ENCODE results near the gene TMEM156. TPM values are rescaled to one million over a fixed set of nuclear protein-coding genes. Genes with fewer than 3 reads are reported as not detected.

TMEM156 gene
- total and polyA plus RNA-seq, 10 of the 15 experiments (the other 5 are each of a cell fraction or from before 2014, with no cell fraction given), result 20.8 to 48.3 (median 32.7) TPM

DNA sequence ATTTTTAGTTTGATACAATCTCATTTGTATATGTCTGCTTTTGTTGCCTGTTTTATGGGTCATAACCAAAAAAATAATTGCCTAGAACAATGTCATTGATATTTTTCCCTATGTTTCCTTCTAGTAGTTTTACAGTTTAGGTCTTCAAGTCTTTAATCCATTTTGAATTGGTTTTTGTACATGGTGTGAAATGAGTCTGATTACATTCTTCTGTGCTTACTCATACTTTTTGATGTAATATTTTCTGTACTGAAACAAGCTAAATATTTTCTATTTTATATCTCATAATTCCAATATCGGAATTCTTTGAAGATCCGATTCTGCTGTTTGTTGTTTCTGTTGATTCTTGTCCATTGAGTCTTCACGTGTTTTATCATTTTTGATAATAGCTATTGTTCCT lies 10.6 kb downstream of the TMEM156 start:
- Histone ChIP-seq H3K27me3 (replicated peaks in 1 of 2; ENCODE audit: control insufficient read depth in 2 of 2, insufficient read depth in 2 of 2, low read length in 1 of 2) (no peaks in the 10 kb centered on the region), H2AFZ (ENCODE audit: control insufficient read depth, low read depth, low read length) (no peak overlapping the region), H3K9me3 (replicated peaks; ENCODE audit: control insufficient read depth, insufficient read depth, low read length) (peaks cover 2% of the 10 kb centered on the region; the same call in 2 of the 3 replicates), H3K4me1 (ENCODE audit: control insufficient read depth, insufficient read depth, low read length) (peaks cover 2% of the 10 kb centered on the region; the same call in 1 of the 2 replicates), H4K20me1 (ENCODE audit: control insufficient read depth, insufficient read depth) (no peaks in the 10 kb centered on the region), H3K36me3 (ENCODE audit: control insufficient read depth in 2 of 2, insufficient read depth in 2 of 2, low read length in 1 of 2) (peaks cover 0 to 2% of the 10 kb centered on the region in 2 experiments; a peak in 2 of 4 replicates), H3K4me2 (ENCODE audit: control insufficient read depth, insufficient read depth) (no peak overlapping the region), H3K9ac (ENCODE audit: control insufficient read depth, insufficient read depth, low read length) (no peak overlapping the region), H3K79me2 (ENCODE audit: control insufficient read depth, insufficient read depth, low read length) (peaks cover 20% of the 10 kb centered on the region), H3K4me3 (no peak overlapping the region), H3K27ac (ENCODE audit: control insufficient read depth, insufficient read depth) (no peak overlapping the region)
- FAIRE-seq (no peak), ATAC-seq (no peak), DNase-seq (ENCODE audit: low read depth, low spot score) (no peak)
- CTCF ChIA-PET, result no interaction called here
- no peak for TF ChIP-seq MTA2 (IDR thresholded peaks at IDR 0.05; ENCODE audit: low read depth)
- TF ChIP-seq JUND (IDR thresholded peaks at IDR 0.05; ENCODE audit: low read depth, low read length), result no peak
- no peak for TF ChIP-seq CREB1 (IDR thresholded peaks at IDR 0.05; ENCODE audit: low read depth)
- RAD21 ChIA-PET (ENCODE audit: unreplicated experiment), result no interaction called here
- POLR2A ChIA-PET, result interaction anchor here (0.6 kb wide), 1 partner anchor 9 kb away, joined by 5 read pairs; no protein-coding TSS in a partner anchor
- WGBS (ENCODE audit: insufficient coverage, insufficient replicate concordance, low lambda C conversion rate, missing lambda C conversion rate), result 95% methylated on average over 3 of the region's 3 CpGs
- SMC1A ChIA-PET (ENCODE audit: uncharacterized antibody, unreplicated experiment), result interaction anchor here (0.7 kb wide), 1 partner anchor 595 kb away, joined by 3 read pairs; no protein-coding TSS in a partner anchor
- intact Hi-C loops (cut with micrococcal nuclease; ENCODE audit: unreplicated experiment) (no loop called here), in situ Hi-C loops (cut with MboI) (no loop called here)
- BruUV-seq (replicated peaks), result no TSS peak

DNA sequence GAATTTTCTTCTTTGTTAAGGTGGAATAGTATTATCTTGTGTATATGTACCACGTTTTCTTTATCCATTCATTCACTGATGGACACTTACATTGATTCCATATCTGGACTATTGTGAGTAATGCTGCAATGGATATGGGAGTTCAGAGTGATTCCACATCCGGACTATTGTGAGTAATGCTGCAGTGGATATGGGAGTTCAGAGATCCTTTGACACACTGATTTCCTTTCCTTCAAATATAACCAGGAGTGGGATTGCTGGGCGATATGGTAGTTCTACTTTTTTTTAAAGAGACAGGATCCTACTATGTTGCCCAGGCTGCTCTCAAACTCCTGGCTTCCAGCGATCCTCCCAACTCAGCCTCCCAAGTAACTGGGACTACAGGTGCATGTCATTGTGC lies 12.1 kb downstream of the TMEM156 start:
- ChIA-PET CTCF (no interaction called here), RAD21 (ENCODE audit: unreplicated experiment) (no interaction called here), SMC1A (ENCODE audit: uncharacterized antibody, unreplicated experiment) (no interaction called here), POLR2A (no interaction called here)
- H3K27ac ChIP-seq (ENCODE audit: control insufficient read depth, insufficient read depth), result no peak overlapping the region
- H3K36me3 ChIP-seq (ENCODE audit: control insufficient read depth in 2 of 2, insufficient read depth in 2 of 2, low read length in 1 of 2), result peaks cover 0 to 2% of the 10 kb centered on the region in 2 experiments; a peak in 2 of 4 replicates
- H4K20me1 ChIP-seq (ENCODE audit: control insufficient read depth, insufficient read depth), result no peaks in the 10 kb centered on the region
- in situ Hi-C loops (cut with MboI) (no loop called here), intact Hi-C loops (cut with micrococcal nuclease; ENCODE audit: unreplicated experiment) (no loop called here)
- peaks cover 8% of the 10 kb centered on the region for H3K9me3 ChIP-seq (replicated peaks; ENCODE audit: control insufficient read depth, insufficient read depth, low read length)
- BruUV-seq (replicated peaks), result no TSS peak
- no peak overlapping the region for H3K4me2 ChIP-seq (ENCODE audit: control insufficient read depth, insufficient read depth)
- 84% methylated on average over 4 of the region's 4 CpGs for WGBS (ENCODE audit: insufficient coverage, insufficient replicate concordance, low lambda C conversion rate, missing lambda C conversion rate)
- peaks cover 11% of the 10 kb centered on the region for H3K79me2 ChIP-seq (ENCODE audit: control insufficient read depth, insufficient read depth, low read length)
- no peaks in the 10 kb centered on the region for H3K4me1 ChIP-seq (ENCODE audit: control insufficient read depth, insufficient read depth, low read length)
- DNase-seq (ENCODE audit: low read depth, low spot score) (no peak), FAIRE-seq (no peak), ATAC-seq (no peak)
- H3K27me3 ChIP-seq (replicated peaks in 1 of 2; ENCODE audit: control insufficient read depth in 2 of 2, insufficient read depth in 2 of 2, low read length in 1 of 2), result no peaks in the 10 kb centered on the region
- H2AFZ ChIP-seq (ENCODE audit: control insufficient read depth, low read depth, low read length), result no peak overlapping the region
- H3K9ac ChIP-seq (ENCODE audit: control insufficient read depth, insufficient read depth, low read length), result no peak overlapping the region
- H3K4me3 ChIP-seq, result no peak overlapping the region
- no peak for TF ChIP-seq SMC3 (IDR thresholded peaks at IDR 0.05; ENCODE audit: borderline replicate concordance, low read length)
- TF ChIP-seq SMAD5 (IDR thresholded peaks at IDR 0.05; ENCODE audit: low read depth), result no peak
- TF ChIP-seq BCLAF1 (IDR thresholded peaks at IDR 0.05), result no peak
- TF ChIP-seq POU2F2 (IDR thresholded peaks at IDR 0.05; ENCODE audit: borderline replicate concordance, low read depth, low read length), result no peak

All from GM12878 (cell line).